GM21737 (cell line): ENCODE data around the gene PTGFRN.

Source experiments
- ATAC-seq: cut with Tn5 transposase; IDR thresholded peaks from one replicate; pipeline ENCODE4 v1.9.1; 2021; ENCODE audit warnings: mild to moderate bottlenecking, moderate library complexity; ENCODE audit not compliant: unreplicated experiment

PTGFRN gene

DNA sequence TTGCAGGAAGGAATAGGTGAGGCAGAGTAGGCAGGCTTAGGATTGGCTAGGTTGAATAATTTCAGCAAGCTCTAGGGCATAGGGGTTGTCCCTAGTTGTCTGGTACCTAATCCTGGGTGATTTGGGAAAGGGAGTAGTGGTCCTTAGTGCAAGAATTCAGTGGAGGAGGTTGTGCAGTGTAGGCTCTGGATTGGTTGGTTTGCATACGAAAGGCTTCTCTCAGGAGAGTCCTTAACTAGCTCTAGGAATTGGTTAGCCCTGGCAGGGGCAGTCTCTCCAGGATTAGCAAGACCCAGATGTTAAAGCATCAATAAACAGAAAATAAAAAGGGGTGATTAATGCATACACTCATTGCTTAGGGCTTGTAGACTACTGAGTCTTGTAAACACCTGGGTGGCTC lies 82.2 kb downstream of the PTGFRN start:
- ATAC-seq = no peak

DNA sequence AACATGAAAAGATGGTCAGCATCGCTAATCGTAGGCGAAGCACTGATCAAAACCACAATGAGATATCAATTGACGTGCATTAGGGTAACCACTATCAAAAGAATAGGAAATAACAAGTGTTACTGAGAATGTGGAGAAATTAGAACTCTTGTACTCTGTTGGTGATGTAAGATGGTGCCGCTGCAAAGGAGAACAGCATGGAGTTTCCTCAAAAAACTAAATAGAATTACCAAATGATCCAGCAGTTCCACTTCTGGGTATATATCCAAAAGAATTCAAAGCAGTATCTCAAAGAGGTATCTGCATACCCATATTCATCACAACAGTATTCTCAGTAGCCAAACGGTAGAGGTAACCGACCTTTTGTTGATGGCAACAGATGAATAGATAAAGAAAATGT lies 83.6 kb downstream of the PTGFRN start:
- ATAC-seq = no peak

GRCh38 chr1:116994411-116994810 lies 84.7 kb downstream of the PTGFRN start:
- no peak for ATAC-seq

- ATAC-seq = no peak
Observed at GRCh38 chr1:116997066-116997465, 87.3 kb downstream of the PTGFRN start.

GRCh38 chr1:116997636-116998035 lies 87.9 kb downstream of the PTGFRN start:
- ATAC-seq = no peak

DNA sequence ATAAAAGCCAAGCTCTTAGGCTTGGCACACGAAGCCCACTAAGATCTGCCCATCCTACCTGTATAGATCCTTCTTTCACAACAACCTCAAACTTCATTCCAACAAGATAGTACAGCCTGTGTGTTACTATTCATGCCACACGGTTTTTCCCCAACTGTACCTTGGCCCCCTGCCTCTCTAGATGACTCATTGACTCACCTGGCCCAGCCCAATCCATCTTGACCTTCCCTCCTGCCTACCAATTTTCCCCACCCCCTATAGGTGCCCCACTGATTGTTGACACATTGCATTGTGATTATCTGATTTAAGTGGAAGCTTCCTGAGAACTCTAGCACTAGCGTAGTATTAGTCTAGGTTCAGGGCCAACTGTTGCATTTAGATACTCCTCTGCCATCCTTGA lies 89.9 kb downstream of the PTGFRN start:
- ATAC-seq = no peak

DNA sequence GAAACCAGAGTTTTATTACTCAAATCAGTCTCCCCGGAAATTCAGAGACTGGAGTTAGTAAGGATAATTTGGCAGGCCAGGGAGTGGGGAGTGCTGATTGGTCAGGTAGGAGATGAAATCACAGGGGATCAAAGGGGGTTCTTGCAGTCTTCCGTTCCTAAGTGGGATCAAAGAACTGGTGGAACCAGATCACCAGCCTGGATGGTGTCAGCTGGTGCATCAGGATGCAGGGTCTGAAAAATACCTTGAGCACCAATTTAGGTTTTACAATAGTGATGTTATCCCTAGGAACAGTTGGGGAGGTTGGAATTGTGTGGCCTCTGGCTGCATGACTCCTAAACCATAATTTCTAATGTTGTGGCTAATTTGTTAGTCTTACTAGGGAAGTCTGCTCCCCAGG lies 90.4 kb downstream of the PTGFRN start:
- ATAC-seq = no peak

GRCh38 chr1:117001254-117001927 lies 91.7 kb downstream of the PTGFRN start, which contains the start of gene CD101:
TSS of gene CD101 (plus strand) at chr1:117001760. CDS start at chr1:117001818, 58 bp downstream.
- peak; percentile 92 for ATAC-seq

DNA sequence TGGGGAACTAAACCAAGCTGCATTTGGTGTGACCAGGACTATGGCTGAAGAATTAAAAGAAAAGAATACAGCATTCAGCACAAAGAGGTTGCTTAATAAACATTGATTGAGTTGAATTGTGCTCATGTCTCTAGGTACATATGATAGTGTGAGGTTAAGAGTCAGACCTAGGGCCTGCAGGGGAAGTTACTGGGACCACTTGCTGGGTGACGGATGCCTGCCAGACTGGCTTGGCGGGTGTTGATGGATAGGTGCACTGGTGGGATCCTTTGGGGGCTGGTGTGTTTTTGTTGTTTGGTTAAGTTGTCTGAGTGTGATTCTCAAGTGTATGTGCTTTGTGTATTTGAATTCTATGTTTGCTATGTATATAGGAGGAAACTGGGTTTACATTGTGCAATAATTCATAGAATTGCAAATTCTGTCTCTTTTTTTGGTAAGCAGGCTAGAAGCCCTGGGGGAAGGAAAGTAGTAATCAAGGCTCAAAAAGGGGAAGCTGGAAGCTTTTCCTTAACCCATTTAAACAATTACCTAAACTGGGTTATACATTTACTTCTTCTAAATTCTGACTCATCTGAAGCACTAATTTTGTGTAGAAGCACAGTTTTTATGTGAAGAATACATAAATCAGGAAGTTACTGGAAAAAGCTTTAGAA lies 93.6 kb downstream of the PTGFRN start:
- no peak for ATAC-seq

DNA sequence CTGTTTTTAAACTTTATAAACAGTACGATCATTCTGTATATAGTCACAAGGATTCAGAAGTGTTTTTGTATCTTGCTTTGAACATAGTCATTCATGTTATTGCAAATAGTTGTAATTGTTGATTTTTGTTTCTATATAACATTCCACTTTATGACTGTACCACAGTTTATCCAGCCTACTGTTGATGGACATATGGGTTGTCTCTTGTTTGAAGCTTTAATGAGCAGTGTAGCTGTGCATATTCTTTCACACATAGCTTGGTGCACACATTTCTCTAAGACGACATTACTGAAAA lies 98.0 kb downstream of the PTGFRN start:
- ATAC-seq = no peak

DNA sequence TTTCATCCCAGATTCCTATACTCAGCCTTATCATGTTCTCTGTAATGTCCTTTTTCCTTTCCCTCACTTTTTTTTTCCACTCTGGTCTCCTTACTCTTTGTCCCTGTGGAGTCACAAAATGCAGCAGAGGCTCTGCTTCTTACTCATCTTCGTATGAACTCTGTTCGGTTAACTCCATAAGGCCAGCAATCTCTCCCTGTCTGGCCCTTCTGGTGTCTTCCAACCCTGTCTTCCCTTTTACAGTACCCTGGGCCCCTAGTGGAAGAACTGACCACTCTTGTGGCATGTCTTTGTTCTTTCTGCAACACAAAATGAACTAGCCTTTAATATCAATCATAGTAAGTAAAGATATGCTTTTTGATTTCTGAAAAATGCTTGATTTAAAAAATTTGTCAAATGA lies 98.9 kb downstream of the PTGFRN start:
- ATAC-seq = no peak

DNA sequence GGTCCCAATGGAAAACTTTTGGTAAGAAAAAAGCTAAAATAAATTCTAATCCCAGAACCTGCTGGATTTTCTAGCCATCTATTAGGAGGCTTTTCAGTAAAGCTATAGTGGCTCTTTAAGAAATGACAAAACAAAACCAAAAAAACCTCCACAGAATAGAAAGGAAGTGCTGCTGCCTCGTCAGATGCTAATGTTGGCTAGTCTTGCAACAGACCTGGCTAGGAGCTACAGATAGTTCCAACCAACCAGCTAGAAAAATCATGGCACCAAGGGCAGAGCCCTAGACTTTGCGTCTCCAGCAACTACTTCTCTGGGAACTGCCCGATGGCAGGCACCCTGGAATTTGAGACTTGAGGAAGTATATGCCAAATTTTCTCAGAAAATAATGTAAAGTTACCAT lies 99.4 kb downstream of the PTGFRN start:
- no peak for ATAC-seq

- no peak for ATAC-seq
Observed at GRCh38 chr1:117010310-117010969, 100.7 kb downstream of the PTGFRN start.

DNA sequence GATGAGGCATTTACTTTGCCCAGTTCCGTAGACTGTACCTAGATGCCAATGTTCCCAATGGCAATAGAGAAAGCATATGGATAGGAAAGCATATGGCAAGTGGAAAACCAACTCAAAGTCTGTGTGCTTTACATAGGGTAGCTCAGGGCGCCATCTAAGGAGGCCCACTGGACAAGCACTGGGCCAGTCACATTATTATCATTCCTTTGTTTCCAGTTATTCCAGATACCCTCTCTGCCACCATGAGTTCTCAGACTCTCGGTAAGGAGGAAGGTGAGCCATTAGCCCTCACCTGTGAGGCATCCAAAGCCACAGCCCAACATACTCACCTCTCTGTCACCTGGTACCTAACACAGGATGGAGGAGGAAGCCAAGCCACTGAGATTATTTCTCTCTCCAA lies 101.6 kb downstream of the PTGFRN start:
- no peak for ATAC-seq

DNA sequence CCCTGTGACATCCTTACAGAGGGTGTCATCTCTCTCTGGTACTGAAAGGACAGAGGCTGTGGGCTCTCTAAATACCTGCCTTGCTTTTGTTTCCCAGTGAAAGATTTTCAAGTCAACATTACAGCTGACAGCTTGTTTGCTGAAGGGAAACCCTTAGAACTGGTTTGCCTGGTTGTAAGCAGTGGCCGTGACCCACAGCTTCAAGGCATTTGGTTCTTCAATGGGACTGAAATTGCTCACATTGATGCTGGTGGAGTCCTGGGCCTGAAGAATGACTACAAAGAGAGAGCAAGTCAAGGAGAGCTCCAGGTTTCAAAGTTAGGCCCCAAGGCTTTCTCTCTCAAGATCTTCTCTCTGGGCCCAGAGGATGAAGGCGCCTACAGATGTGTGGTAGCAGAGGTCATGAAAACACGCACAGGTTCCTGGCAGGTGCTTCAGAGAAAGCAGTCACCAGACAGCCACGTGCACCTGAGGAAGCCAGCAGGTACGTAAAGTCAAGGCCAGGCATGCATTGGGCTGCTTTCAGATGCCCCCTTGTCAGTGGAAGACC lies 103.7 kb downstream of the PTGFRN start:
- no peak for ATAC-seq

GRCh38 chr1:117014209-117014608 lies 104.5 kb downstream of the PTGFRN start:
- ATAC-seq = no peak

DNA sequence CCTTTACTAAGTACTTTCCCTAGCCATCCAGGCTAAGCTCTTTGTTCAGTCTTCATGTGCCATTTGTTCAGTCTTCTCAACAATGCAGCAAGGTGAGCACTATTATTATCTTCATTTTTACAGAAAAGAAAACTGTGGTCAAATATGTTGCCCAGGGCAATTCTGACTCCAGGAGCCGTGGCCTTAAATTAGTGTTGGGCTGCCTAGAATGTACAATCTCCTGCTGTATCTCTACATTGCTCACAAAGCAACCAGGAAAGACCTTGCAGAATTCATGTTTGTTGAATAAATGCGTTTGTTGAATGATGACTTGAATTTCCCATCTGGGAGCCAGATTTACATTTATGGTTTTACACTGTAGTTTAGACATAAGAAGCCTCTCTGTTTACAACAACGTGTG lies 106.0 kb downstream of the PTGFRN start:
- no peak for ATAC-seq

GRCh38 chr1:117017062-117017461 lies 107.3 kb downstream of the PTGFRN start:
- no peak for ATAC-seq

DNA sequence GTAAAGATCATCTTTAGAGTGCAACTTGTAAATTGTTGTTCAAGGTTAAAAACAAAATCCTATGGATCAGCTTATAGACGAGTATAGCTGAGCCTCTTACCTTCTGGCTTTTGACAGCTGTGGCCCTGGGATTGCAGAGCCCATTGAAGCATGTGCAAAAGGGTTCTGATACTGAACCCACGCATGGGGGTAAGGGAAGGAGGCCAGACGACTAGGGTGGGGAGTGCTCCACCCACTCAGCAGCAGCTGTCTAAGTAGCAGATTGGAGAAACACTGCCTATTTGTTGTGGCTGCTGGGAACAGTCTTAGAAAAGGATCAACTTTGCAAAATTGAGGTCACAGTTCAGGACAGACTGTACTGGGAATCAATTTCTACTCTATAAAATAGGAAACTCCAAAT lies 107.9 kb downstream of the PTGFRN start:
- ATAC-seq = no peak

DNA sequence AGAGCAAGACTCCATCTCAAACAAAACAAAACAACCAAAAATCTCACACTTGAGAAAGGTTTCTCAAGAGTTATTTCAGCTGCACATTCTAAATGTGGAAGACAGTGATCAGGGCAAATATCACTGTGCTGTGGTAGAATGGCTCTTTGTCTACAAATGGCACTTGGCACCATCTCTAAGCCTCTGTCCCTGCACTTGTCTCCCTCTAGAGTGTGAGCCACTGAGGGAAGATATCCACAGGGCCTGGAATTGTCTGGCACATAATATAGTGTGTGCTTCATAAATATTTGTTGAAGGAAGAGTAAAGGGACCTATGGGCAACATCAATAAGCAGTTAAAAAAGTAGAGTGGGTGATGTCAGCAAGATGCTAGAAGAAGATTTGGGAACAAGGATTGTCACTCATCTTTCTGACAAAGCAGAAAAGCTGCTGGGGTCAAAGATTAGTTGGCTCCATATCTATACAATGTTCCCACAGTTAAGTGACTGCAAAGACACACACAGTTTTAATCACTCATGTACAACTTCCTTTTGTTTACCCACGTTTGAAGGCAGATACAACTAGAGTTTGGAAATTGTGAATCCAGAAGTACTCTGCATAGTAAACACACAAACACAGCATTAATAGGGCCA lies 110.9 kb downstream of the PTGFRN start:
- no peak for ATAC-seq

DNA sequence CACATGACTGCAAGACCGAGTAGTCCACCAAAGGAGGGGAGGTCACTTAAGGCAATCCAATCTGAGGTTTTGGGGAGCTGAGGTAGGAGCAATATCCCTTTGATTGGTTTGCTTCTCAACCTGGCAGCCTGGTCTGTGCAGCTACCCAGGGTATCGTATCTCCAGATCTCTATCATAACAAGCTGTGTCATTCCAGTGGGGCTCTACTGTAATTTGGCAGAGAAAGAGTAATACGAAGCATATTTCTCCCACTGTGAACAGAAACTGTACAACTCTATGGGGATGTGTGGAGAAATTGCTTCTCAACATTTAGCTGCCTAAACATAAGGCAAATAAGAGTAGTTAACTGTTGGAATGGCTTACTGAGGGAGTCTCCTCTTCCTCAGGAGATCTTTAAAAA lies 112.4 kb downstream of the PTGFRN start:
- ATAC-seq = no peak

GRCh38 chr1:117025568-117025967 lies 115.9 kb downstream of the PTGFRN start:
- no peak for ATAC-seq
